ENCODE data around the gene LPIN1. TPM values are rescaled to one million over a fixed set of nuclear protein-coding genes. Genes with fewer than 3 reads are reported as not detected.

The LPIN1 gene
- total RNA-seq, 4 donors from 2014 or later, result 55.2 to 77.0 (median 72.8) TPM

- H3K4me3 ChIP-seq, result no peak overlapping the region
- DNase-seq (ENCODE audit: extremely low spot score), result no peak
- H3K27ac ChIP-seq (replicated peaks in 1 of 4), result no peak overlapping the region
- 85% methylated on average over 2 of the region's 2 CpGs for WGBS
- intact Hi-C loops (cut with DNase I), result no loop called here
- TF ChIP-seq CTCF (IDR thresholded peaks at IDR 0.05), result no peak
- TF ChIP-seq POLR2AphosphoS5 (IDR thresholded peaks at IDR 0.05), result no peak
- TF ChIP-seq POLR2A (IDR thresholded peaks at IDR 0.05; ENCODE audit: low read depth), result no peak
- TF ChIP-seq EP300 (IDR thresholded peaks at IDR 0.05), result no peak
- H3K27me3 ChIP-seq, result no peaks in the 10 kb centered on the region
- no peaks in the 10 kb centered on the region for H3K36me3 ChIP-seq
- no peaks in the 10 kb centered on the region for H3K9me3 ChIP-seq
- peaks cover 1 to 17% (median 6%) of the 10 kb centered on the region in 4 donors for H3K4me1 ChIP-seq
Measured at GRCh38 chr2:11702946-11703345, 43.5 kb upstream of the LPIN1 start.

- TF ChIP-seq EP300 (IDR thresholded peaks at IDR 0.05) (no peak), POLR2A (IDR thresholded peaks at IDR 0.05; ENCODE audit: low read depth) (no peak), CTCF (IDR thresholded peaks at IDR 0.05) (no peak), POLR2AphosphoS5 (IDR thresholded peaks at IDR 0.05) (no peak)
- no peak overlapping the region for H3K27ac ChIP-seq (replicated peaks in 1 of 4)
- no peak overlapping the region for H3K4me3 ChIP-seq
- 89% methylated on average over 1 of the region's 1 CpG for WGBS
- intact Hi-C loops (cut with DNase I), result no loop called here
- no peak for DNase-seq (ENCODE audit: extremely low spot score)
- no peaks in the 10 kb centered on the region for H3K9me3 ChIP-seq
- no peaks in the 10 kb centered on the region for H3K27me3 ChIP-seq
- peaks cover 0 to 11% (median 4%) of the 10 kb centered on the region in 4 donors for H3K4me1 ChIP-seq
- H3K36me3 ChIP-seq, result no peaks in the 10 kb centered on the region
Measured at GRCh38 chr2:11703700-11704099, 42.7 kb upstream of the LPIN1 start.

GRCh38 chr2:11705063-11705462, 41.4 kb upstream of the LPIN1 start:
- intact Hi-C loops (cut with DNase I), result no loop called here
- 94% methylated on average over 4 of the region's 4 CpGs for WGBS

GRCh38 chr2:11705711-11706110, 40.7 kb upstream of the LPIN1 start:
- Histone ChIP-seq H3K4me3 (no peak overlapping the region), H3K36me3 (no peaks in the 10 kb centered on the region), H3K9me3 (no peaks in the 10 kb centered on the region), H3K4me1 (peaks cover under 1 to 19% (median 15%) of the 10 kb centered on the region in 4 donors), H3K27me3 (no peaks in the 10 kb centered on the region), H3K27ac (replicated peaks in 1 of 4) (no peak overlapping the region)
- DNase-seq (ENCODE audit: extremely low spot score), result no peak
- intact Hi-C loops (cut with DNase I), result no loop called here
- 95% methylated on average over 3 of the region's 3 CpGs for WGBS
- no peak for TF ChIP-seq EP300 (IDR thresholded peaks at IDR 0.05)

More at GRCh38 chr2:11705063-11705462, 41.4 kb upstream of the LPIN1 start:
- Histone ChIP-seq H3K27me3 (no peaks in the 10 kb centered on the region), H3K4me1 (peaks cover 0 to 12% (median 8%) of the 10 kb centered on the region in 4 donors), H3K27ac (replicated peaks in 1 of 4) (no peak overlapping the region), H3K9me3 (no peaks in the 10 kb centered on the region), H3K36me3 (no peaks in the 10 kb centered on the region), H3K4me3 (no peak overlapping the region)
- DNase-seq (ENCODE audit: extremely low spot score), result no peak
- no peak for TF ChIP-seq CTCF (IDR thresholded peaks at IDR 0.05)
- no peak for TF ChIP-seq POLR2AphosphoS5 (IDR thresholded peaks at IDR 0.05)
- TF ChIP-seq POLR2A (IDR thresholded peaks at IDR 0.05; ENCODE audit: low read depth), result no peak
- TF ChIP-seq EP300 (IDR thresholded peaks at IDR 0.05), result no peak

GRCh38 chr2:11708106-11708505, 38.3 kb upstream of the LPIN1 start:
- WGBS, result 70% methylated on average over 3 of the region's 3 CpGs
- H3K4me1 ChIP-seq, result peaks cover 6 to 32% (median 25%) of the 10 kb centered on the region in 4 donors
- no peak for DNase-seq (ENCODE audit: extremely low spot score)
- H3K27me3 ChIP-seq, result no peaks in the 10 kb centered on the region
- intact Hi-C loops (cut with DNase I), result no loop called here
- H3K36me3 ChIP-seq, result no peaks in the 10 kb centered on the region
- H3K4me3 ChIP-seq, result no peak overlapping the region
- no peak for TF ChIP-seq EP300 (IDR thresholded peaks at IDR 0.05)
- no peak for TF ChIP-seq POLR2AphosphoS5 (IDR thresholded peaks at IDR 0.05)
- TF ChIP-seq POLR2A (IDR thresholded peaks at IDR 0.05; ENCODE audit: low read depth), result no peak
- TF ChIP-seq CTCF (IDR thresholded peaks at IDR 0.05), result no peak
- H3K27ac ChIP-seq (replicated peaks in 1 of 4), result no peak overlapping the region
- no peaks in the 10 kb centered on the region for H3K9me3 ChIP-seq

Measured in esophagus muscularis mucosa (tissue), 4 donors.